ENCODE data around the gene RCSD1.

The RCSD1 gene

GRCh38 chr1:167629681-167630567, at the start of gene RCSD1:
TSS of gene RCSD1 (plus strand) at chr1:167630232. CDS start at chr1:167630424, 192 bp downstream.
- Histone ChIP-seq H3K36me3 (ENCODE audit: control insufficient read depth in 5 of 5, insufficient read depth in 5 of 5, low read length in 5 of 5) (no peaks in the 10 kb centered on the region), H3K27ac (ENCODE audit: low read depth, low read length) (peak within 1 kb of the TSS; percentile 34), H3K4me3 (ENCODE audit: low read depth in 1 of 5, low read length in 5 of 5) (peak within 1 kb of the TSS; percentile 42 to 80 (median 73)), H3K27me3 (ENCODE audit: control insufficient read depth in 5 of 5, insufficient read depth in 4 of 5, low read length in 5 of 5) (no peaks in the 10 kb centered on the region), H3K4me1 (ENCODE audit: control insufficient read depth in 5 of 5, insufficient read depth in 5 of 5, low read length in 5 of 5) (peaks cover 1 to 60% (median 26%) of the 10 kb centered on the region in 5 donors), H3K9me3 (ENCODE audit: control insufficient read depth in 5 of 5, low read length in 5 of 5) (peaks cover 0 to 4% (median 2%) of the 10 kb centered on the region in 5 donors), H3K9ac (ENCODE audit: low read length in 5 of 5) (peak within 1 kb of the TSS in 4 of 5 donors; percentile 59 to 76 (median 74))

GRCh38 chr1:167582064-167582463, 48.0 kb upstream of the RCSD1 start:
- Histone ChIP-seq H3K27me3 (ENCODE audit: control insufficient read depth in 5 of 5, insufficient read depth in 4 of 5, low read length in 5 of 5) (no peaks in the 10 kb centered on the region), H3K27ac (ENCODE audit: low read depth, low read length) (no peak overlapping the region), H3K9ac (ENCODE audit: low read length in 5 of 5) (no peak overlapping the region), H3K36me3 (ENCODE audit: control insufficient read depth in 5 of 5, insufficient read depth in 5 of 5, low read length in 5 of 5) (no peaks in the 10 kb centered on the region), H3K4me3 (ENCODE audit: low read depth in 1 of 5, low read length in 5 of 5) (no peak overlapping the region), H3K9me3 (ENCODE audit: control insufficient read depth in 5 of 5, low read length in 5 of 5) (no peaks in the 10 kb centered on the region), H3K4me1 (ENCODE audit: control insufficient read depth in 5 of 5, insufficient read depth in 5 of 5, low read length in 5 of 5) (no peaks in the 10 kb centered on the region)

GRCh38 chr1:167582722-167583121, 47.3 kb upstream of the RCSD1 start:
- Histone ChIP-seq H3K4me1 (ENCODE audit: control insufficient read depth in 5 of 5, insufficient read depth in 5 of 5, low read length in 5 of 5) (no peaks in the 10 kb centered on the region), H3K27ac (ENCODE audit: low read depth, low read length) (no peak overlapping the region), H3K27me3 (ENCODE audit: control insufficient read depth in 5 of 5, insufficient read depth in 4 of 5, low read length in 5 of 5) (no peaks in the 10 kb centered on the region), H3K36me3 (ENCODE audit: control insufficient read depth in 5 of 5, insufficient read depth in 5 of 5, low read length in 5 of 5) (no peaks in the 10 kb centered on the region), H3K9ac (ENCODE audit: low read length in 5 of 5) (no peak overlapping the region), H3K9me3 (ENCODE audit: control insufficient read depth in 5 of 5, low read length in 5 of 5) (no peaks in the 10 kb centered on the region), H3K4me3 (ENCODE audit: low read depth in 1 of 5, low read length in 5 of 5) (no peak overlapping the region)

GRCh38 chr1:167584581-167584980, 45.5 kb upstream of the RCSD1 start:
- H3K9me3 ChIP-seq (ENCODE audit: control insufficient read depth in 5 of 5, low read length in 5 of 5) = no peaks in the 10 kb centered on the region
- no peak overlapping the region for H3K27ac ChIP-seq (ENCODE audit: low read depth, low read length)
- H3K27me3 ChIP-seq (ENCODE audit: control insufficient read depth in 5 of 5, insufficient read depth in 4 of 5, low read length in 5 of 5) = no peaks in the 10 kb centered on the region
- no peak overlapping the region for H3K4me3 ChIP-seq (ENCODE audit: low read depth in 1 of 5, low read length in 5 of 5)
- no peaks in the 10 kb centered on the region for H3K36me3 ChIP-seq (ENCODE audit: control insufficient read depth in 5 of 5, insufficient read depth in 5 of 5, low read length in 5 of 5)
- H3K4me1 ChIP-seq (ENCODE audit: control insufficient read depth in 5 of 5, insufficient read depth in 5 of 5, low read length in 5 of 5) = no peaks in the 10 kb centered on the region
- no peak overlapping the region for H3K9ac ChIP-seq (ENCODE audit: low read length in 5 of 5)

GRCh38 chr1:167587342-167587741, 42.7 kb upstream of the RCSD1 start:
- Histone ChIP-seq H3K27me3 (ENCODE audit: control insufficient read depth in 5 of 5, insufficient read depth in 4 of 5, low read length in 5 of 5) (no peaks in the 10 kb centered on the region), H3K9me3 (ENCODE audit: control insufficient read depth in 5 of 5, low read length in 5 of 5) (no peaks in the 10 kb centered on the region), H3K4me3 (ENCODE audit: low read depth in 1 of 5, low read length in 5 of 5) (no peak overlapping the region), H3K36me3 (ENCODE audit: control insufficient read depth in 5 of 5, insufficient read depth in 5 of 5, low read length in 5 of 5) (no peaks in the 10 kb centered on the region), H3K9ac (ENCODE audit: low read length in 5 of 5) (no peak overlapping the region), H3K4me1 (ENCODE audit: control insufficient read depth in 5 of 5, insufficient read depth in 5 of 5, low read length in 5 of 5) (no peaks in the 10 kb centered on the region), H3K27ac (ENCODE audit: low read depth, low read length) (no peak overlapping the region)

GRCh38 chr1:167587872-167588271, 42.2 kb upstream of the RCSD1 start:
- no peak overlapping the region for H3K9ac ChIP-seq (ENCODE audit: low read length in 5 of 5)
- no peak overlapping the region for H3K4me3 ChIP-seq (ENCODE audit: low read depth in 1 of 5, low read length in 5 of 5)
- no peaks in the 10 kb centered on the region for H3K9me3 ChIP-seq (ENCODE audit: control insufficient read depth in 5 of 5, low read length in 5 of 5)
- no peak overlapping the region for H3K27ac ChIP-seq (ENCODE audit: low read depth, low read length)
- no peaks in the 10 kb centered on the region for H3K4me1 ChIP-seq (ENCODE audit: control insufficient read depth in 5 of 5, insufficient read depth in 5 of 5, low read length in 5 of 5)
- H3K27me3 ChIP-seq (ENCODE audit: control insufficient read depth in 5 of 5, insufficient read depth in 4 of 5, low read length in 5 of 5) = no peaks in the 10 kb centered on the region
- H3K36me3 ChIP-seq (ENCODE audit: control insufficient read depth in 5 of 5, insufficient read depth in 5 of 5, low read length in 5 of 5) = no peaks in the 10 kb centered on the region

GRCh38 chr1:167588361-167588760, 41.7 kb upstream of the RCSD1 start:
- no peaks in the 10 kb centered on the region for H3K9me3 ChIP-seq (ENCODE audit: control insufficient read depth in 5 of 5, low read length in 5 of 5)
- H3K27me3 ChIP-seq (ENCODE audit: control insufficient read depth in 5 of 5, insufficient read depth in 4 of 5, low read length in 5 of 5) = no peaks in the 10 kb centered on the region
- H3K9ac ChIP-seq (ENCODE audit: low read length in 5 of 5) = no peak overlapping the region
- no peaks in the 10 kb centered on the region for H3K4me1 ChIP-seq (ENCODE audit: control insufficient read depth in 5 of 5, insufficient read depth in 5 of 5, low read length in 5 of 5)
- H3K27ac ChIP-seq (ENCODE audit: low read depth, low read length) = no peak overlapping the region
- no peaks in the 10 kb centered on the region for H3K36me3 ChIP-seq (ENCODE audit: control insufficient read depth in 5 of 5, insufficient read depth in 5 of 5, low read length in 5 of 5)
- no peak overlapping the region for H3K4me3 ChIP-seq (ENCODE audit: low read depth in 1 of 5, low read length in 5 of 5)

GRCh38 chr1:167592475-167592874, 37.6 kb upstream of the RCSD1 start:
- H3K27me3 ChIP-seq (ENCODE audit: control insufficient read depth in 5 of 5, insufficient read depth in 4 of 5, low read length in 5 of 5) = peaks cover 0 to 2% (median 0%) of the 10 kb centered on the region in 5 donors
- no peak overlapping the region for H3K4me3 ChIP-seq (ENCODE audit: low read depth in 1 of 5, low read length in 5 of 5)
- no peak overlapping the region for H3K9ac ChIP-seq (ENCODE audit: low read length in 5 of 5)
- H3K27ac ChIP-seq (ENCODE audit: low read depth, low read length) = no peak overlapping the region
- H3K9me3 ChIP-seq (ENCODE audit: control insufficient read depth in 5 of 5, low read length in 5 of 5) = no peaks in the 10 kb centered on the region
- H3K36me3 ChIP-seq (ENCODE audit: control insufficient read depth in 5 of 5, insufficient read depth in 5 of 5, low read length in 5 of 5) = no peaks in the 10 kb centered on the region
- H3K4me1 ChIP-seq (ENCODE audit: control insufficient read depth in 5 of 5, insufficient read depth in 5 of 5, low read length in 5 of 5) = no peaks in the 10 kb centered on the region

GRCh38 chr1:167593860-167594259, 36.2 kb upstream of the RCSD1 start:
- Histone ChIP-seq H3K4me1 (ENCODE audit: control insufficient read depth in 5 of 5, insufficient read depth in 5 of 5, low read length in 5 of 5) (no peaks in the 10 kb centered on the region), H3K4me3 (ENCODE audit: low read depth in 1 of 5, low read length in 5 of 5) (no peak overlapping the region), H3K9ac (ENCODE audit: low read length in 5 of 5) (no peak overlapping the region), H3K27ac (ENCODE audit: low read depth, low read length) (no peak overlapping the region), H3K36me3 (ENCODE audit: control insufficient read depth in 5 of 5, insufficient read depth in 5 of 5, low read length in 5 of 5) (no peaks in the 10 kb centered on the region), H3K9me3 (ENCODE audit: control insufficient read depth in 5 of 5, low read length in 5 of 5) (no peaks in the 10 kb centered on the region), H3K27me3 (ENCODE audit: control insufficient read depth in 5 of 5, insufficient read depth in 4 of 5, low read length in 5 of 5) (peaks cover 0 to 2% (median 0%) of the 10 kb centered on the region in 5 donors)

- Histone ChIP-seq H3K36me3 (ENCODE audit: control insufficient read depth in 5 of 5, insufficient read depth in 5 of 5, low read length in 5 of 5) (no peaks in the 10 kb centered on the region), H3K4me1 (ENCODE audit: control insufficient read depth in 5 of 5, insufficient read depth in 5 of 5, low read length in 5 of 5) (peaks cover 0 to 2% (median under 1%) of the 10 kb centered on the region in 5 donors), H3K27ac (ENCODE audit: low read depth, low read length) (no peak overlapping the region), H3K27me3 (ENCODE audit: control insufficient read depth in 5 of 5, insufficient read depth in 4 of 5, low read length in 5 of 5) (peaks cover 0 to 2% (median 0%) of the 10 kb centered on the region in 5 donors), H3K4me3 (ENCODE audit: low read depth in 1 of 5, low read length in 5 of 5) (no peak overlapping the region), H3K9me3 (ENCODE audit: control insufficient read depth in 5 of 5, low read length in 5 of 5) (no peaks in the 10 kb centered on the region), H3K9ac (ENCODE audit: low read length in 5 of 5) (no peak overlapping the region)
Observed at GRCh38 chr1:167594822-167595221, 35.2 kb upstream of the RCSD1 start.

All from subcutaneous abdominal adipose tissue (tissue), 5 donors.